GM12801 (cell line): ENCODE results near the gene ARHGEF16.

Source experiments
- TF ChIP-seq, protein P1 (sequence below): IDR thresholded peaks from one replicate; pipeline ENCODE4 v1.5.1; 2011; ENCODE audit warnings: control low read depth; ENCODE audit not compliant: insufficient read length; ENCODE audit errors: extremely low read depth

The ARHGEF16 gene

DNA sequence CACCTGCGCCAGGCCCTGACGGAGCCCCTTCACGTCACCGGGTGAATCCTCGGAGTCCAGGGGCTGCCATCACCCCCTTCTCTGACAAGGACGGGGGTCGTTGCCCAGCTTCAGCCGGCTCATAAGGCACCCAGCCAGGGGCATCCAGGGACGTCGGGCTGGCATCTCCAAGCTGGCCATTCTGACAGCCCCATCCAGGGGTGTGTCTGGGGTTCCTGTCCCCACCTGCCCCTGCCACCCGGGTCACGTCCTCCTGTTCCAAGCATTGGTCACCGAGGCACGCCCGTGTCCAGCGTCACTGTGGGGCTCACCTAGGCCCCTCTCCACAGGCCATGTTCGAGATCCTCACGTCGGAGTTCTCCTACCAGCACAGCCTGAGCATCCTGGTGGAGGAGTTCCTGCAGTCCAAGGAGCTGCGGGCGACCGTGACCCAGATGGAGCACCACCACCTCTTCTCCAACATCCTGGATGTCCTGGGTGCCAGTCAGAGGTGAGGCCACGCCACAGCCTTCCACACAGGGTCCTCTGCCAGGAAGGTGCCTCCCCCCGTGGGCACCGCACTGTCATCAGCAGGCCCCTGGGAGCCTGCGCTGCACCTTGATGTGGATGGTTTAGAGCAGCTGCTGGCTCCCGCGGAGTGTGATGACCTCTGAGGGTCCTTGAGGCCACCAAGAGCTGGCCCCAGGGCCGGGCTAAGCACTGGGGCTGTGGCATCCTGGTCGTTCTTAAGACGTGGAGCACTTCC lies 14.8 kb downstream of the ARHGEF16 start:
- TF ChIP-seq, protein P1, sequence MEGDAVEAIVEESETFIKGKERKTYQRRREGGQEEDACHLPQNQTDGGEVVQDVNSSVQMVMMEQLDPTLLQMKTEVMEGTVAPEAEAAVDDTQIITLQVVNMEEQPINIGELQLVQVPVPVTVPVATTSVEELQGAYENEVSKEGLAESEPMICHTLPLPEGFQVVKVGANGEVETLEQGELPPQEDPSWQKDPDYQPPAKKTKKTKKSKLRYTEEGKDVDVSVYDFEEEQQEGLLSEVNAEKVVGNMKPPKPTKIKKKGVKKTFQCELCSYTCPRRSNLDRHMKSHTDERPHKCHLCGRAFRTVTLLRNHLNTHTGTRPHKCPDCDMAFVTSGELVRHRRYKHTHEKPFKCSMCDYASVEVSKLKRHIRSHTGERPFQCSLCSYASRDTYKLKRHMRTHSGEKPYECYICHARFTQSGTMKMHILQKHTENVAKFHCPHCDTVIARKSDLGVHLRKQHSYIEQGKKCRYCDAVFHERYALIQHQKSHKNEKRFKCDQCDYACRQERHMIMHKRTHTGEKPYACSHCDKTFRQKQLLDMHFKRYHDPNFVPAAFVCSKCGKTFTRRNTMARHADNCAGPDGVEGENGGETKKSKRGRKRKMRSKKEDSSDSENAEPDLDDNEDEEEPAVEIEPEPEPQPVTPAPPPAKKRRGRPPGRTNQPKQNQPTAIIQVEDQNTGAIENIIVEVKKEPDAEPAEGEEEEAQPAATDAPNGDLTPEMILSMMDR, result no peak

DNA sequence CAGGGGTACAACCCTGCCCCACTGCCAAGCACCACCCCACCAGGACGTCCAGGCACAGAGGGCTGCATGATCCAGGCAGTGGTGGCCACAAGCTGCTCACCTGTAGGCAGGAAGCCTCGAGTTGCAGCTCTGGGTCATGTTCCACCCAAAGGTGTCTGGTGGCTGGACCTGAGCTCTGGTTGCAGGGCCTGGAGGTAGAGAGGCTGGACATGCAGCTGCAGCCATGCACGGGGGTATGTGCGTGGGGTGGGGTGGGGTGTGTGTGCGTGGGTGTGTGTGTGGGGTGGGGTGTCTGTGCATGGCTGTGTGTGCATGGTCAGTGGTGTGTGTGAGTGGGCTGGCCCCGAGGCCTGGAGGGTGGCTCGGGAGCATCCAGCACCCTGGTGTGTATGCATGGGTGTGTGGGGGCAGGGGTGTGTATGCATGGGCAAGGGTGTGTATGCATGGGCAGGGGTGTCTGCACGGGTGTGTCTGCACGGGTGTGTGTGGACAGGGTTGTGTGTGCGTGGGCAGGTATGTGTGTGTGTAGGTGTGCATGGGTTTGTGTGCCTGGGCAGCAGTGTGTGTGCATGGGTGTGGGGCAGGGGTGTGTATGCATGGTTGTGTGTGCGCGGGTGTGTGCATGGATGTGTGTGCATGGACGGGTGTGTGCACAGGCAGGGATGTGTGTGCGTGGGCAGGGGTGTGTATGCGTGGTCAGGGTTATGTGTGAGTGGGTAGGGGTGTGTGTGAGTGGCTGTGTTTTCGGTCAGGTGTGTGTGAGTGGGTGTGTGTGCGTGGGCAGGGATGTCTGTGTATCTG lies 15.6 kb downstream of the ARHGEF16 start:
- TF ChIP-seq, protein P1, result no peak

DNA sequence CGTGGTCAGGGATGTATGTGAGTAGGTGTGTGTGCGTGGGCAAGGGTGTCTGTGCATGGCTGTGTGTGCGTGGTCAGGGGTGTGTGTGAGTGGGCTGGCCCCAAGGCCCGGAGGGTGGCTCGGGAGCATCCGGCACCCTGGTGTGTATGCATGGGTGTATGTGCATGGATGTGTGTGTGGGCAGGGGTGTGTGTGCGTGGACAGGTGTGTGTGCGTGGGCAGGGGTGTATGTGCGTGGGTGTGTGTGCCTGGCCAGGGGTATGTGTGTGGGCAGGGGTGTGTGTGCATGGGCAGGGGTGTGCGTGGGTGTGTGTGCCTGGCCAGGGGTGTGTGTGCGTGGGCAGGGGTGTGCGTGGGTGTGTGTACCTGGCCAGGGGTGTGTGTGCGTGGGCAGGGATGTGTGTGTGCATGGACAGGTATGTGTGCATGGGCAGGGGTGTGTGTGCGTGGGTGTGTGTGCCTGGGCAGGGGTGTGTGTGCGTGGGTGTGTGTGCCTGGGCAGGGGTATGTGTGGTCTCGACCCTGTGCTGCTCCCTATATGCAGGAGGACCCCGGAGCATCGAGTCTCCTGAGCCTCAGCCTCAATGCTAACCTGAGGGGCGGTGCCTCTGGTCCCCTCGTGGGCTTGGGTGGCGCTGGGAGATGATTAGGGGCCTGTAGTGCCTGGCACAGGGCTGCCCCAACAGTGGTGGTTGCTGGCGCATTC lies 16.3 kb downstream of the ARHGEF16 start:
- TF ChIP-seq, protein P1, result no peak

DNA sequence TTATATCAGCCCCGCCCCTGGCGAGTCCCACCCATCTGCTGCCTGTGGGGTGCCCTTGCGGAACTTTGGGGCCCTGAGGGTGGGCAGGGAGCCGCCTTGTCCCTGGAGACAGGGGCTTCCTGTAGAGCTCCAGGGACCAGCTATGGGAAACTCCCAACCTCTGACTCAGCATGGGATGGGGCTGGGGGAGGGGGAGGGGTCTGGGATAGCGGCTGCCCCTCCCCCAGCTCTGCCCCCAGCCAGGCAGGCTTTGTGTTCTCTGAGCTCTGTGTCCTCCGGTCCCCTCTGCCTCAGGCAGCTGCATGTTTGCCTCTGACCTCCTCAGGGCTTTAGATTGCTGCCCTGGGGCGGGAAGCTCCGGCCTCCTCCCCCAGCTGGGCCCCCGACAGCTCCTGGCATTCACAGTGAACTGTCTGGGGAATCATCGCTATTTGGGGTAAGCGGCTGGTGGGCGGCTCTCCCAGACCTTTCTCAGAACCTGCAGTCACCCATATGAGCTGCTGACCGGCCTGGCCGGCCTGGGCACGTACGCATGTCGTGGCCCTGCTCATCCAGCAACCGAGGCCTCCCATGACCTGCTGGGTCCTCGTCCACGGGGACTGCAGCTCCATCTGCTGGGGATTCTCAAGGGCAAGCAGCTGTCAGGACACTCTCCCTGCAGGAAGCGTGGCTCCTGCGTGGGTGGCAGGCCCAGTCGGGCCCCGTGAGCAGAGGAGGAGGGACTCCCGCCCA lies 17.1 kb downstream of the ARHGEF16 start:
- TF ChIP-seq, protein P1, result no peak

DNA sequence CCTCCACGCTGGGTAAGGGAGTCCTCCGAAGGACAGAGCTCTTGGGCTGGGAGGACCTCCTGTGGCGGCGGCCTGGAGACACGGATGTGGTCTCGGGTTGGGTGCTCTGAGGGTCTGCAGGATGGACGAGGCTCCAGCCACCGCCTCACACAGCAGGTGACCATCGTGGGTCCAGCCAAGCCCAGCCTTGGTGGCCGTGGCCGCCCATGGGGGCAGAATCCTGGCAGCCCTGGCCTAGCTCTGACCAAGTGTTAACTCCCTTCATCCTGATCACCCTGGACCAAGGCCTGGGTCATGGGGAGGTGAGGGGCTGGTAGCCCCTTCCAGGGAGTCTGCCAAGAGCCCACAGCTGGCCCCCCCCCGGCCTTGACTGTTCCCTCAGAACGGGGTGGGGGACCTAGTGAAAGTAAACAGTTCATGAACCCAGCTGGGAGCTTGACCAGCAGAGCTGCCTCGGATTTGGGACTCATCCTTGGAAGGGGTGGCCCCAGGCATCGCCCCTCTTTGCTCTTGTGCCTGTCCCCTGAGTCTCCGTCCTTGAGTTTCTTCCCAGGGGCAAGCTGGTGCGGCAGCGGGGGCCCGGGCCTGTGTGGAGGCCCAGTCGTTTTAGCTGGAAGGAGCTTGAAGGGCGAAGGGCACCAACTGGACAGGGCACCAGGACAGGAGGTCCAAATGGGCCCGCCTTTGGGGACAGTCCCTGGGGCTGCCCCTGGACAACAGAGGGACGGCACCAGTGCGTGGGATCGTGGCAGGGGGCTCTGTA lies 17.8 kb downstream of the ARHGEF16 start:
- TF ChIP-seq, protein P1, result no peak

DNA sequence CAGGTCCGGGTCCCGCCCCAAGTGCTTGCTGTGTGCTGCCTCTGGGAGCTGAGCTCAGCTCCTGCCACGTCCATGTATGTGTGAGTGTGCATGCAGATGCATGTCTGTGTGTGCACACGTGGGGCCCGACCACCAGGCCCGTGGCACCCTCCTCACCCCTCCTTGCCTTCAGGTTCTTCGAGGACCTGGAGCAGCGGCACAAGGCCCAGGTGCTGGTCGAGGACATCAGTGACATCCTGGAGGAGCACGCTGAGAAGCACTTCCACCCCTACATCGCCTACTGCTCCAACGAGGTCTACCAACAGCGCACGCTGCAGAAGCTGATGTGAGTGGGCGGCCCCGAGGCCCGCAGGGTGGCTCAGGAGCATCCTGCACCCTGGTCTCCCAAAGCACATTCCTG lies 18.4 kb downstream of the ARHGEF16 start:
- TF ChIP-seq, protein P1, result no peak
